Upper lobe of left lung (tissue), 4 donors: Measurements from ENCODE around the gene UGT1A10.
"Not testable (repeated sequence)": the region's sequence is repeated elsewhere in the genome, so short reads cannot be mapped to it uniquely, and the experiment has no call there.

Experiments
- CTCF ChIP-seq, 6 experiments: fragments of 450-650 bp in 4 of 6; fragments of 200-600 bp in 2 of 6; sonication (generic) in 2 of 6; IDR thresholded peaks; one replicate each; pipeline ENCODE4 v1.5.1; 2016 to 2019; ENCODE audit warnings: antibody characterized with exemption in 6 of 6
- EP300 ChIP-seq, 4 donors: sonication (generic); formaldehyde crosslinking; IDR thresholded peaks; one replicate each; pipeline ENCODE4 v1.5.1; 2017; ENCODE audit warnings: antibody characterized with exemption in 4 of 4, control low read depth in 2 of 4
- POLR2A ChIP-seq, 4 donors: fragments of 450-650 bp; IDR thresholded peaks; one replicate each; pipeline ENCODE4 v1.5.1; 2016 to 2017; ENCODE audit warnings: antibody characterized with exemption in 4 of 4, mild to moderate bottlenecking in 2 of 4
- POLR2AphosphoS5 ChIP-seq, 2 donors: sonication (generic); formaldehyde crosslinking; IDR thresholded peaks; one replicate each; pipeline ENCODE4 v1.5.1; 2017; ENCODE audit warnings: antibody characterized with exemption in 2 of 2

DNA sequence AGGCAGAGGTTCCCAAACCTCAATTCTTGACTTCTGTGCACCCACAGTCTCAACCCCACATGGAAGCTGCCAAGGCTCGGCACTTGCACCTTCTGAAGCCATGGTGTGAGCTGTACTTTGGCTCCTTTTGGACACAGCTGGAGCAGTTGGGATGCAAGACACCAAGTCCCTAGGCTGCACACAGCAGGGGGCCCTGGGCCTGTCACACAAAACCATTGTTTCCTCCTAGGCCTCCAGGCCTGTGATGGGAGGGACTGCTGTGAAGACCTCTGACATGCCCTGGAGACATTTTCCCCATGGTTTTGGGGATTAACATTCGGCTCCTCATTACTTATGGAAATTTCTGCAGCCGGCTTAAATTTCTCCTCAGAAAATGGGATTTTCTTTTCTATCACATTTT is 9.8 kb downstream of the UGT1A10 start:
- not testable (repeated sequence) for TF ChIP-seq CTCF, POLR2A, EP300, POLR2AphosphoS5 (IDR thresholded peaks at IDR 0.05)
